Ramos (cell line): Measurements from ENCODE around the gene SNRNP35.
"Not testable (repeated sequence)": the region's sequence is repeated elsewhere in the genome, so short reads cannot be mapped to it uniquely, and the experiment has no call there.

Source experiments
- in situ Hi-C: fragments of 300-500 bp; cut with MboI; formaldehyde crosslinking; loops from one replicate; pipeline ENCODE4 v1.14.3; 2022; ENCODE audit warnings: low sequenced_read_pairs; ENCODE audit not compliant: unreplicated experiment

Gene SNRNP35, protein sequence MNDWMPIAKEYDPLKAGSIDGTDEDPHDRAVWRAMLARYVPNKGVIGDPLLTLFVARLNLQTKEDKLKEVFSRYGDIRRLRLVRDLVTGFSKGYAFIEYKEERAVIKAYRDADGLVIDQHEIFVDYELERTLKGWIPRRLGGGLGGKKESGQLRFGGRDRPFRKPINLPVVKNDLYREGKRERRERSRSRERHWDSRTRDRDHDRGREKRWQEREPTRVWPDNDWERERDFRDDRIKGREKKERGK

DNA sequence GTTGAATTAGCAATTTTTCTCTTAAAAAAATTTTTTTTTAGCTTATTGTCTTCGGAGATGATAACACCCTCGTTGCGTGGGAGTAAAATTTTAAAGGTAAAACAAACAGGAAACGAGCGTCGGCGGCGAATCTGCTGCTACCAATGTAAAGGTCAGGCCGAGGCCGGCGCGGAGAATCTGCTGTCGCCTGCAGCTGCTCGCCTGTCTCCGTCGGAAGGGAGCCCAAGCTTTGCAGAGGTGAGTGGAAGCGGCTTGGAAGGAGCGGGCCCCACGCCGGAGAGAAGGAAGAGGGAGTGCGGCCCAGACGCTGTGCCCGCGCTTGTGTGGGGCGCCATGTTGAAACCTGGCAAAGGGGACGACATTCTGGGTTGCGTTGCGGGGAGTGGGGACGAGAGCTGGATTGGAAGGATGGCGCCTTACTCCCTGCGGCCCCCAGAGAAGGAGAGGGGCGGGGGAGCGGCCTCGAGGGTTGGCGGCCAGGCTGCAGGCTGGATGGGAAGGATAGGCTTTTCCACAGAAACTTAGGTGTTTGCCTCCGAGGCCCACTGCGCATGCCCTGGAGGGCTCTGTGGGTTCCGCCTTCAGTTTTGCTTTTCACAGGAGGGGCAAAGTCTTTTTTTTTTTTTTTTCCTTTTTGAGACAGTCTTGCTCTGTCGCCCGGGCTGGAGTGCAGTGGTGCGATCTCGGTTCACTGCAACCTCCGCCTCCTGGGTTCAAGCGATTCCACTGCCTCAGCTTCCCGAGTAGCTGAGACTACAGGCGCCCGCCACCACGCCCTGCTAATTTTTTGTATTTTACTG, at the start of gene SNRNP35:
SNRNP35 (plus strand) TSS at position 160 of the 800 bp plus-strand sequence. CDS start 7,402 bp downstream, outside the sequence.
- in situ Hi-C loops: no loop called here

- in situ Hi-C loops: not testable (repeated sequence)
These were observed 49.3 kb upstream of the SNRNP35 start for GRCh38 chr12:123408619-123409018.

DNA sequence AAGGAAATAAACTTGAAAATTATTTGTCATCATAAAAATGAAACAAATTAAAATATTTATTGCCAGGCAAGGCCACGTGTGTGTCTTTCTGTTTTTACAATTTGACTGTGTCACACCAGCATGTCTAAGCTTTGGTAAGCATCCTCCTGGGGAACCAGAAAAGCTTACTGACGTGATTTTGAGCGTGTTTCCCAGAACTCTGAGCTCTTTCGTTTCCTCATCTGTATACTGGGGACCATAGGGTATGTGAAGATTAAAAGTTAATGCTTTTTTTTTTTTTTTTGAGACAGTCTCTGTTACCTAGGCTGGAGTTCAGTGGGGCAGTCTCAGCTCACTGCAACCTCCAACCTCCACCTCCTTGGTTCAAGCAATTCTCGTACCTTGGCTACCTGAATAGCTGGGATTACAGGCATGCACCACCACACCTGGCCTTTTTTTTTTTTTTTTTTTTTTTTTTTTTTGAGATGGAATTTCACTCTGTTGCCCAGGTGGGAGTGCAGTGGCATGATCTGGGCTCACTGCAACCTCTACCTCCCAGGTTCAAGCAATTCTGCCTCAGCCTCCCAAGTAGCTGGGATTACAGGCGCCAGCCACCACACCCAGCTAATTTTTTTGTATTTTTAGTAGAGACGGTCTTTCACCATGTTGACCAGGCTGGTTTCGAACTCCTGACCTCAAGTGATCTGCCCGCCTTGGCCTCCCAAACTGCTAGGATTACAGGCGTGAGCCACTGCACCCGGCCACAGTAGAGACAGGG, 48.5 kb upstream of the SNRNP35 start:
- in situ Hi-C loops: not testable (repeated sequence)

GRCh38 chr12:123410041-123410412, 47.9 kb upstream of the SNRNP35 start:
- in situ Hi-C loops: no loop called here

DNA sequence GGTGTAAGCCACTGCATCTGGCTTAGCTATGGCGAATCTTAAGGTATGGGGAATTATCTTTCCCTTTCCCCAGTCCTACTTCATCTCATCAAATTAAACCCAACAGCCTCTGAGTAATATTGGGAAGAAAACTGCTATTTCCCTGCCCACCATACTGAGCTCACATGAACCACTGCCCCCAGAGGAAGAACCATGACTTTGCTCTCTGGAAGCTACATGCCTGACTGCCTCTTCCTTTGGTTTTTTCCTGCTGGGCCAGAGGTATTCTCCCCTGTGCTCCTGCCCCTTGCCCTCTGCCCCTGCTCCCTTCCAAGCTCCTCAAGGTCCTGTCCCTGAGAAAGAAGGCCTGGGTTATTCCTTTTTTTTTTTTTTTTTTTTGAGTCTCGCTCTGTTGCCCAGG, 36.6 kb upstream of the SNRNP35 start:
- in situ Hi-C loops: no loop called here

GRCh38 chr12:123427036-123427769, 30.7 kb upstream of the SNRNP35 start:
- in situ Hi-C loops: no loop called here

DNA sequence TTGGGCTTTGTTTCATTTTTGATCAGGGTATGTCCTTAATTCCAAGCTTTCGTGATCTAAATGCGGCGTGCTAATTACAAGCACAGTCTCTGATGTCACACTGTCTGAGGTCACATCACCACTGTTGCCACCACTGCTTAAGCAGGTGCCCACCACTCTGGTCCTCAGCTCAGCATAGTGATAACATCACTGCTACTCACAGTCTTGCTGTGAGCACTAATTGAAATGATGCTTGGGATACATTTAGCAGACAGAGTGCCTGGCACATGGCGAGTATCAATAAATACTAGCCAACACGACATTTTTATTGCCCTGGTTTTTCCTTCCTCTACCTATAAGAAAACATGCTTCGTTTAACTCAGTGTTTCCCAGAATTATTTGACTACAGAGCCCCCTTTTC, 29.3 kb upstream of the SNRNP35 start:
- in situ Hi-C loops: no loop called here

- in situ Hi-C loops: not testable (repeated sequence)
These were observed 28.8 kb upstream of the SNRNP35 start for GRCh38 chr12:123429101-123429500.

GRCh38 chr12:123431951-123432817, 25.8 kb upstream of the SNRNP35 start:
- in situ Hi-C loops: not testable (repeated sequence)

DNA sequence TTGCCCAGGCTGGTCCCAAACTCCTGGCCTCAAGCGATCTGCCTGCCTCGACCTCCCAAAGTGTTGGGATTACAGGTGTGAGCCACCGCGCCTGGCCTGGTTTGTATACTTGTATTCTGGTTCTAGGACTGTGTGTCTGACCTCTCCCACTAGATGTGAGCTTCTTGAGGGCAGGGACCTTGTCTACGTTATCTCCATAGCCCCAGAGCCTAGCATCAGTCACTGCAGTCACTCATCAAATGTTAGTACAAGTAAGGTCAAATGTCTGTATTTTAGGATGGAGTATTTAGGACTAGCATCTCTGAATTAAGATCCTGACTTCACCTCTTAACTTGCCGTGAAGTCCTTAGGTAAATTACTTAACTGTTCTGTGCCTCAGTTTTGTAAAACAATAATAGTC, 24.3 kb upstream of the SNRNP35 start:
- in situ Hi-C loops: no loop called here

DNA sequence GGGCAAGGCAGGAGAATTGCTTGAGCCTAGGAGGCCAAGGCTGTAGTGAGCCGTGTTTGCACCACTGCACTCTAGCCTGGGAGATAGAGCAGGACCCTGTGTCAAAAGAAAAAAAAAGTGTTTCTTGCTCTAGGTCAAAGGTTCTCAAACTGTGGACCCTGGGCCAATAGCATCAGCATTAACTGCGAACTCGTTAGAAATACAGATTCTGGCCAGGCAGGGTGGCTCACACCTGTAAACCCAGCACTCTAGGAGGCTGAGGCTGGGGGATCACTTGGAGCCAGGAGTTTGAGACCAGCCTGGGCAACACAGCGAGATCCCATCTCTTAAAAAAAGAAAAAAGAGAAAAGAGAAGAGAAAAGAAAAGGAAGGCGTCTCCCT, 22.3 kb upstream of the SNRNP35 start:
- in situ Hi-C loops: no loop called here

- in situ Hi-C loops: no loop called here
These were observed 21.6 kb upstream of the SNRNP35 start, which contains the start of gene RILPL2 for GRCh38 chr12:123436017-123436964. Gene RILPL2, minus strand, starts transcription at chr12:123436684. Its CDS starts 264 bp downstream, at chr12:123436420.

- in situ Hi-C loops: no loop called here
These were observed 16.3 kb upstream of the SNRNP35 start for GRCh38 chr12:123441523-123442164.

DNA sequence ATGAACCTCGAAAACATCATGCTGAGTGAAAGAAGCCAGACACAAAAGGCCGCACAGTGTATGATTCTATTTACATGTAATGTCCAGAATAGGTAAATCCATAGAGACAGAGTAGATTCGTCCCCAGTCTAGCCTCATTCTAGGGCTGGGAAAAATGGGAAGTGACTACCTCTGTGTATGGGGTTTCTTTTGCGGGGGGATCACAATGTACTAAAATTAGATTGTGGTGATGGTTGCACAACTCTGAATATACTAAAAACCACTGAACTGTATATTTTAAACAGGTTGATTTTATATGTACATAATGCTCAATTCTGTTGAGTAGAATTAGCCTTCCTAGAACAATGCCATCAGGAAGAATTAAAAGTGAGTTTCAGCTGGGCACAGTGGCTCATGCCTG, 15.2 kb upstream of the SNRNP35 start:
- in situ Hi-C loops: no loop called here

DNA sequence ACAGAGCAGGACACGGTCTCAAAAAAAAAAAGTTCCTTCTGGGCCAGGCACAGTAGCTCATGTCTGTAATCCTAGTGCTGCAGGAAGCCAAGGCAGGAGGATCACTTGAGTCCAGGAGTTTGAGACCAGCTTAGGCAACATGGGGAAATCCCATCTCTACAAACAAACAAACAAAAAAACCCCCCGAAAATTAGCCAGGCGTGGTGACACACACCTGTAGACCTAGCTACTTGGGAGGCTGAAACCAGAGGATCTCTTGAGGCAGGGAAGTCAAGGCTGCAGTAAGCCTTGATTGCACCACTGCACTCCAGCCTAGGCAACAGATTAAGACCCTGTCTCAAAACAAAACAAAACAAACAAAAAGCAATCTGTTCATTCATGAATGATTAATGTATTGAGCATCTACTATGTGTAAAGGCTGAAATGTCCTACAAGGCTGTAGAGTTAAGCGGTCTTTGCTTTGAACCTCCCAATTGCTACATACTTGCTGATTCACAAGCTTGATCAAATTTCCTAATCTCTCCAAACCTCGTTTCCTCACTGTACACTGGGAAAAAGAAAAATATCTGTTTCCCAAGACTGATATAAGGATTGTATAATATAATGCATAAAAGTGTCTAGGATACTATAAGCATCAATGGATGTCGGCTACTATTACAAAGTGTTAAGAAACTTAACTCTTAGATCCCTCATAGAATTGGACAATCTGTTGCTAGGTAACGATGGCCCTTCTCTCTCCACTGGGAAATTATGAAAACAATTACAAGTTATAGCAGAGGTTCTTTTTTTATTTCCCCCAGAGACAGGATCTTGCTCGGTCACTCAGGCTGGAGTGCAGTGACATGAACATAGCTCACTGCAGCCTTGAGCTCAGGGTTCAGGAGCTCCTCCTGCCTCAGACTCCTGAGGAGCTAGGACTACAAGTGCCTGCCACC, 13.6 kb upstream of the SNRNP35 start:
- in situ Hi-C loops: no loop called here

DNA sequence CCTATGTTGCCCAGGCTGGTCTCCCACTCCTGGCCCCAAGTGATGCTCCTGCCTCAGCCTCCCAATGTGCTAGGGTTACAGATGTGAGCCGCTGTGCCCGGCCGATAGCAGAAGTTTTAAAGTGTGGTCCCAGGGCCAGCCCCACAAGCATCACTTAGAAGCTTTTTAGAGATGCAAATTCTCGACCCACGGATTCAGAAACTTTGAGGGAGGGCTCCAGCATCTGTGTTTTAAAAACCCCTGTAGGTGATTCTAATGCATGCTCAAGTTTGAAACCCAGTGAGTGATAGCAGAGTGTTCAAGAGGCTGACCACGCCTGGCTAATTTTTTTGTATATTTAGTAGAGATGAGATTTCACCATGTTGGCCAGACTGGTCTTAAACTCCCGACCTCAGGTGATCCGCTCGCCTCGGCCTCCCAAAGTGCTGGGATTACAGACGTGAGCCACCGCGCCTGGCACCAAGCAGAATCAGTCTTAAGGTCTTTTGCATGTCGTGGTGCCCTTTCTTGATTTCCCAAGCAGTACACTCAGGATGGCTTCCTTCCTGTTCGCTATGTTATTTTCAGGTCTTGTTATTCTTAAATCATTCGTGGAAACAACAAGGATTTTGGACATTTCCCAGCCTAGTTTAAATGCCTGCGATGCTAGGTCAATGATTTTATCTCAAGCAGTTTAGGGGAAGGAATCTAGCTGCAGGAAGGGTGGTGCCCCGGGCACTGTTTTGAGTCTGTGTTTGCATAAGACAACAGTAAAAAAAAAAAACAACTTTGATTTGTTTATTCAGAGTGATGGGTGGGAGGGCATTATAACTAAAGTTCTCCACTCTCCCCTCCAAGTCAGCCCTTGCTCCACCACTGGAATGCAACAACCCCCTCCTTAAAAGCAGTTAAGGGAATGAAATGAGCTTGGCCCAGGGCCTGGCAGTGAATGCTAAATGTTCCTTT, 12.3 kb upstream of the SNRNP35 start:
- in situ Hi-C loops: no loop called here
